ENCODE measurements around the gene SYT1. TPM values are rescaled to one million over a fixed set of nuclear protein-coding genes. Genes with fewer than 3 reads are reported as not detected.

SYT1 gene
- polyA plus RNA-seq, 1 experiment = 6.8 TPM

GRCh38 chr12:79331870-79332269, 467.3 kb downstream of the SYT1 start:
- Histone ChIP-seq H3K27ac (ENCODE audit: low read depth, low read length) (no peak overlapping the region), H3K9me3 (ENCODE audit: control insufficient read depth, insufficient read depth, low read length) (no peaks in the 10 kb centered on the region), H3K4me3 (ENCODE audit: low read depth, low read length) (no peak overlapping the region), H3K27me3 (ENCODE audit: control insufficient read depth, insufficient read depth, low read length) (no peaks in the 10 kb centered on the region)
- POLR2A ChIA-PET = no interaction called here
- CTCF ChIA-PET = no interaction called here
- DNase-seq (ENCODE audit: low read depth, low spot score) = no peak
- no peak for TF ChIP-seq CTCF (IDR thresholded peaks at IDR 0.05; ENCODE audit: low read depth, low read length)

GRCh38 chr12:79333144-79333543, 468.6 kb downstream of the SYT1 start:
- Histone ChIP-seq H3K27ac (ENCODE audit: low read depth, low read length) (no peak overlapping the region), H3K4me3 (ENCODE audit: low read depth, low read length) (no peak overlapping the region), H3K9me3 (ENCODE audit: control insufficient read depth, insufficient read depth, low read length) (no peaks in the 10 kb centered on the region), H3K27me3 (ENCODE audit: control insufficient read depth, insufficient read depth, low read length) (no peaks in the 10 kb centered on the region)
- DNase-seq (ENCODE audit: low read depth, low spot score) = no peak
- ChIA-PET CTCF (no interaction called here), POLR2A (no interaction called here)
- TF ChIP-seq CTCF (IDR thresholded peaks at IDR 0.05; ENCODE audit: low read depth, low read length) = no peak

GRCh38 chr12:79337662-79338290, 473.2 kb downstream of the SYT1 start:
- CTCF ChIA-PET = interaction anchor here (0.6 kb wide), 1 partner anchor 1659 kb away, joined by 3 read pairs; no protein-coding TSS in a partner anchor
- Histone ChIP-seq H3K4me3 (ENCODE audit: low read depth, low read length) (no peak overlapping the region), H3K27me3 (ENCODE audit: control insufficient read depth, insufficient read depth, low read length) (no peaks in the 10 kb centered on the region), H3K9me3 (ENCODE audit: control insufficient read depth, insufficient read depth, low read length) (no peaks in the 10 kb centered on the region), H3K27ac (ENCODE audit: low read depth, low read length) (no peak overlapping the region)
- DNase-seq (ENCODE audit: low read depth, low spot score) = no peak
- POLR2A ChIA-PET = no interaction called here
- TF ChIP-seq CTCF (IDR thresholded peaks at IDR 0.05; ENCODE audit: low read depth, low read length) = no peak

- CTCF ChIA-PET = interaction anchor here (0.6 to 1.6 kb wide), 14 partner anchors 8 to 1199 kb away, joined by 3 to 5 read pairs (median 3); no protein-coding TSS in a partner anchor
- no peak for DNase-seq (ENCODE audit: low read depth, low spot score)
- POLR2A ChIA-PET = no interaction called here
Observed at GRCh38 chr12:79344855-79345847, 480.6 kb downstream of the SYT1 start.

More at GRCh38 chr12:79344855-79345847, 480.6 kb downstream of the SYT1 start:
- Histone ChIP-seq H3K27me3 (ENCODE audit: control insufficient read depth, insufficient read depth, low read length) (no peaks in the 10 kb centered on the region), H3K9me3 (ENCODE audit: control insufficient read depth, insufficient read depth, low read length) (no peaks in the 10 kb centered on the region), H3K4me3 (ENCODE audit: low read depth, low read length) (no peak overlapping the region), H3K27ac (ENCODE audit: low read depth, low read length) (no peak overlapping the region)
- peak; percentile 66 for TF ChIP-seq CTCF (IDR thresholded peaks at IDR 0.05; ENCODE audit: low read depth, low read length)
